Colonic mucosa (tissue), 4 donors: ENCODE data around the gene TFAM. TPM values are rescaled to one million over a fixed set of nuclear protein-coding genes. Genes with fewer than 3 reads are reported as not detected.
A peak's percentile ranks its signal among the peaks of the same experiment; 100 is the strongest.

Experiments used
- DNase-seq: peaks from one replicate; pipeline ENCODE4 v3.0.0-alpha.2; 2020
- H3K27ac ChIP-seq: fragments of 200-600 bp; one replicate; pipeline ENCODE4 v1.8.0; 2021
- H3K27me3 ChIP-seq: fragments of 200-600 bp; one replicate; pipeline ENCODE4 v1.8.0; 2021
- H3K36me3 ChIP-seq: fragments of 200-600 bp; one replicate; pipeline ENCODE4 v1.8.0; 2021
- H3K4me1 ChIP-seq: fragments of 200-600 bp; one replicate; pipeline ENCODE4 v1.8.0; 2021; ENCODE audit warnings: mild to moderate bottlenecking
- H3K4me3 ChIP-seq: fragments of 200-600 bp; one replicate; pipeline ENCODE4 v1.8.0; 2021
- H3K9ac ChIP-seq, 2 donors: one replicate each; pipeline ENCODE4 v1.7.0; 2013; ENCODE audit warnings: control low read depth in 2 of 2, low read depth in 2 of 2, low read length in 2 of 2
- H3K9me3 ChIP-seq: fragments of 200-600 bp; one replicate; pipeline ENCODE4 v1.8.0; 2021
- intact Hi-C: fragments of 100-400 bp; cut with DNase I; formaldehyde crosslinking; loops from one replicate; pipeline ENCODE4 v1.14.1; 2022
- total RNA-seq, 2 donors: library from RNA; stranded (reverse); fragmentation: NEBNext Ultra II Directional in 1 of 2; extraction: Animal tissue kit (Norgen Biotek cat#: 25700) in 1 of 2; gene quantifications; one replicate each; pipeline ENCODE4 v1.2.1, GENCODE V29; 2021
- TF ChIP-seq, protein P1 (sequence below): fragments of 200-600 bp; IDR thresholded peaks from one replicate; pipeline ENCODE4 v1.8.0; 2022; ENCODE audit warnings: antibody characterized with exemption, mild to moderate bottlenecking
- donor health status: healthy.
- donor health status: DM: no; HTN: no; CAD: no.
- donor health status: DM: no; HTN: no; CAD: no.

The TFAM gene
- total RNA-seq, 2 donors from 2014 or later = 52.6 to 63.1 TPM

DNA sequence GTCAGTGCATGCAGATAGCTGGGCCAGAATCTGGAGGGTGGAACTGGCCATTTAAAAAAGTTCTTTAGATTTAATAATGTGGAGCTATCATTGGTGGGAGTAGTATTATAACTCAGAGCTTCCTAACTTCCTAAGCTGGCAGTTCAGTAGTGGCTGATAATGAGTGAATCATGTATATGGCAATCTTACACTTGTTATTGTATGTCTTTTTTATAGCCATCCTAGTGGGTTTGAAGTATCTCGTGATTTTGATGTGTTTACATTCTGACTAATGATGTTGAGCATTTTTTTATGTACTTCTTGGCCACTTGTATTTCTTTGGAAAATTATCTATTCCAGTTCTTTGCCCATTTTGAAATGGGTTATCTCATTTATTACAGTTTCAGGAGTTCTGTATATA lies 15.4 kb downstream of the TFAM start:
- Histone ChIP-seq H3K36me3 (no peaks in the 10 kb centered on the region), H3K27me3 (no peaks in the 10 kb centered on the region), H3K9me3 (no peaks in the 10 kb centered on the region), H3K4me1 (no peaks in the 10 kb centered on the region), H3K27ac (no peak overlapping the region), H3K4me3 (no peak overlapping the region), H3K9ac (no peak overlapping the region)
- intact Hi-C loops = no loop called here
- no peak for DNase-seq
- TF ChIP-seq, protein P1, sequence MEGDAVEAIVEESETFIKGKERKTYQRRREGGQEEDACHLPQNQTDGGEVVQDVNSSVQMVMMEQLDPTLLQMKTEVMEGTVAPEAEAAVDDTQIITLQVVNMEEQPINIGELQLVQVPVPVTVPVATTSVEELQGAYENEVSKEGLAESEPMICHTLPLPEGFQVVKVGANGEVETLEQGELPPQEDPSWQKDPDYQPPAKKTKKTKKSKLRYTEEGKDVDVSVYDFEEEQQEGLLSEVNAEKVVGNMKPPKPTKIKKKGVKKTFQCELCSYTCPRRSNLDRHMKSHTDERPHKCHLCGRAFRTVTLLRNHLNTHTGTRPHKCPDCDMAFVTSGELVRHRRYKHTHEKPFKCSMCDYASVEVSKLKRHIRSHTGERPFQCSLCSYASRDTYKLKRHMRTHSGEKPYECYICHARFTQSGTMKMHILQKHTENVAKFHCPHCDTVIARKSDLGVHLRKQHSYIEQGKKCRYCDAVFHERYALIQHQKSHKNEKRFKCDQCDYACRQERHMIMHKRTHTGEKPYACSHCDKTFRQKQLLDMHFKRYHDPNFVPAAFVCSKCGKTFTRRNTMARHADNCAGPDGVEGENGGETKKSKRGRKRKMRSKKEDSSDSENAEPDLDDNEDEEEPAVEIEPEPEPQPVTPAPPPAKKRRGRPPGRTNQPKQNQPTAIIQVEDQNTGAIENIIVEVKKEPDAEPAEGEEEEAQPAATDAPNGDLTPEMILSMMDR = no peak

DNA sequence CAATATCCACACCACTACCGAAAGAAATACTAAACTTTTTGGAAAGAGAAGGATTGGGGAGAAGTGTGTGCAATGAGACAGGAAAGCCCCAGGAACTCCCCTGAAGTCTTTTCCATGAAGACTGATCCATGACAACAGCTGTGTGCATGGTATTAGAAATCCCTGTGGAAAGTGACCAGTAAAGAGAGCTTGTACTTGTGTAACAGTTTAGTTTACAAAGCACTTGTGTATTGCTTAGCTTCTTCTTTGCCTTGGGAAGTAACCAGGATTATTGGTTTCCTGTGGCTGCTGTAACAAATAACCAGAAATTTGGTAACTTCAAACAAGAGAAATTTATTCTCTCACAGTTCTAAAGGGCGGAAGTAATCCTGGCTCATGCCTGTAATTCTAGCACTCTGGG lies 18.8 kb downstream of the TFAM start:
- Histone ChIP-seq H3K9ac (no peak overlapping the region), H3K27me3 (no peaks in the 10 kb centered on the region), H3K4me1 (no peaks in the 10 kb centered on the region), H3K4me3 (no peak overlapping the region), H3K9me3 (no peaks in the 10 kb centered on the region), H3K27ac (no peak overlapping the region), H3K36me3 (no peaks in the 10 kb centered on the region)
- intact Hi-C loops = no loop called here
- DNase-seq = no peak
- TF ChIP-seq, protein P1 = no peak

DNA sequence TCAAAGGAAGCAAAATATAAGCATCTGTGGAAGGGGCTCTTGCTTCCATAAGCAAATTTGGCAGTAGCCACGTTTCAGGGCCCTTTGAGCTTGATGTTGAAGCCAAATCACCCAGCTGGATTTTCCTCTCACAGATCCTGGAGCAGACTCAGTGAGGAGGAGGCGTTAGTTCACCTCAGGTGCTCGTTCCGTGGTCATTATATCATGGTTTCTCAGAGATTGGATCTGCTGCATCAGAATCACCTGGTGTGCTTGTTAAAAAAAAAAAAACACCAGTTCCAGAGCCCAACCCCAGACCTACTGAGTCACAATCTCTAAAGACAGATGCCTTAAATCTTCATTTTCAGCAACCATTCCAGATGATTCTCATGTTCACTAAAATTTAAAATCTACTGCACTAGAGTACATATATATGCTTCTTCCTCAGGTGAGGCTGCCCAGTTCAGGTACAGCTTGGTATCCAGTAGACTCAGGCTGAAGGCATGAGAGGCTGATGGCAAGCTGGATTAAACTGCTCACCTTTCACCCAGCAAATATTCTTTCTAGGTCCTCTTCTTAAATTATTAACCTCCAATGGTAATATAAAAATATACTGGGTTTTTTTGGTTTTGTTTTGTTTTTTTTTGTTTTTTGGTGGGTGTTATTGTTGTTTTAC lies 24.9 kb downstream of the TFAM start:
- TF ChIP-seq, protein P1 = no peak
- Histone ChIP-seq H3K9me3 (no peaks in the 10 kb centered on the region), H3K27ac (no peak overlapping the region), H3K36me3 (no peaks in the 10 kb centered on the region), H3K4me1 (no peaks in the 10 kb centered on the region), H3K27me3 (no peaks in the 10 kb centered on the region), H3K4me3 (no peak overlapping the region), H3K9ac (no peak overlapping the region)
- intact Hi-C loops = no loop called here
- DNase-seq = no peak

DNA sequence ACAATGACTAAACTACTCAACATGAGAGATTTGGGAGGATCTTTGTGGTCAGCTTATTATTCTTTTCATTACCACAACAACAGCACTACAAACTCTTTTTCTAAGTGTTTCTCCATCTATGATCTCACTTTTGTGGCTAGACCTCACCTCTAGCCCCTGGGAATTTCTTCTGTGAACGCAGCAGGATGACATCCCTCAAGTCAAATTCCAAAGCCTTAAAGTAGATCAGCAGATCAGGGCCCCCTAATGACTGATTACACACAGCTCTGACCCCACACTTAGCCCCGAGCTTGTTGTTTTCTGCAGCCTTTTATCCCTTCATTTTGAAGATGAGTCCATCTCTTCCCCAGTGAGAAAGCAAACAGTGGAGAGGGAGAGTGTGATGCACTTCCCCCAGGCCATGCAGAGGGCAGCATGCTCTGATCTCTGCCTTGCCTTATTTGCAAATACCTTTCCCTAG lies 27.3 kb downstream of the TFAM start:
- Histone ChIP-seq H3K4me3 (no peak overlapping the region), H3K27me3 (no peaks in the 10 kb centered on the region), H3K27ac (no peak overlapping the region), H3K9me3 (no peaks in the 10 kb centered on the region), H3K9ac (no peak overlapping the region), H3K36me3 (no peaks in the 10 kb centered on the region), H3K4me1 (no peaks in the 10 kb centered on the region)
- TF ChIP-seq, protein P1 = no peak
- no peak for DNase-seq
- intact Hi-C loops = no loop called here

DNA sequence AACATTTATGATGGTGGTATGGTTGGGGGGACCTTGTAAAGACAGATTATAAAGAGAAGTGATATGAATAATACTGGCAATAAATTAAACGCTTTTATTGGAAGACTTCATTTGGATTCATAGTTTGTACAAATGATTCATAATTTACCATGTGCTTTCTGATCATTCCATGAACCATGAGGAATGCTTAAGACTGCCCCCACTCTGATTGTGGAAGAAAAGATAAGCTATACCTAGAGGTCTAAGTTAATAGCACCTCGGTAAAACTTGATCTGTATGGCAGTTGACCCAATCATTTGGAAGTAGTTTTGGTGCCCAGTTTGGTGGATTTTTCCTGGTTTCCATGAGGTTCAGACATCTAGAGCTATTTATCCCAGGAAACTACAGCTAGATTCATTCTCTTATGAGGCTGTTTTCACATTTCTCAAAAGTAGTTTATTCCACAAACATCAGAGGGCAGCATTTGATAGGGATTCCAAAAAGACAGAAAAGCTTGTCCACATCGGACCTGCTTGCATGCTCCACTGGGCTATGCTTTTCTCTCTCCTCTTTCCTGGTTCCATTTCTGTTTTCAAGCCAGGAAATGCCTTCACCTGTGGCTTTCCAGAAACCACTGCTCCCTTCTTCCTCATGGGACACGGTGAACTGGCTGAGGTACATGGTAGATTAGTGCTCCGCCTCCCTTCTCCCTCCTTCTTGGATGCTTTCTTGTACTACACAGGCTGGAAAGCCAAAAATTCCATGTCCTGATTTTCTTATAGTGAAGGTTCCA lies 29.2 kb downstream of the TFAM start:
- Histone ChIP-seq H3K9ac (no peak overlapping the region), H3K36me3 (no peaks in the 10 kb centered on the region), H3K27ac (no peak overlapping the region), H3K9me3 (no peaks in the 10 kb centered on the region), H3K4me3 (no peak overlapping the region), H3K4me1 (no peaks in the 10 kb centered on the region), H3K27me3 (no peaks in the 10 kb centered on the region)
- intact Hi-C loops = no loop called here
- TF ChIP-seq, protein P1 = peak; percentile 18
- no peak for DNase-seq
